ENCODE results near the gene OXER1. TPM values are rescaled to one million over a fixed set of nuclear protein-coding genes. Genes with fewer than 3 reads are reported as not detected.

The OXER1 gene
- total RNA-seq, 6 donors from 2014 or later, result 0.22 to 3.1 (median 1.3) TPM

GRCh38 chr2:42744545-42745082 is 19.3 kb downstream of the OXER1 start:
- ATAC-seq (ENCODE audit: low FRiP score in 2 of 2) (no peak), DNase-seq (no peak)
- WGBS, 2 donors, result 95 to 96% methylated on average over 3 of the region's 3 CpGs
- H3K4me1 ChIP-seq, result peaks cover 0 to 14% (median 2%) of the 10 kb centered on the region in 4 donors
- TF ChIP-seq EP300 (IDR thresholded peaks at IDR 0.05) (no peak), POLR2AphosphoS5 (IDR thresholded peaks at IDR 0.05) (no peak), POLR2A (IDR thresholded peaks at IDR 0.05) (no peak), CTCF (IDR thresholded peaks at IDR 0.05) (no peak)
- H3K36me3 ChIP-seq, result peaks cover 0 to 6% (median 0%) of the 10 kb centered on the region in 4 donors
- no peak overlapping the region for H3K4me3 ChIP-seq
- H3K9me3 ChIP-seq, result no peaks in the 10 kb centered on the region
- H3K27ac ChIP-seq, result no peak overlapping the region
- no peaks in the 10 kb centered on the region for H3K27me3 ChIP-seq

GRCh38 chr2:42743659-42743990 is 20.3 kb downstream of the OXER1 start:
- ATAC-seq (ENCODE audit: low FRiP score in 2 of 2), result no peak
- Histone ChIP-seq H3K4me3 (no peak overlapping the region), H3K9me3 (no peaks in the 10 kb centered on the region), H3K27me3 (no peaks in the 10 kb centered on the region), H3K4me1 (peaks cover 0 to 14% (median 2%) of the 10 kb centered on the region in 4 donors), H3K36me3 (peaks cover 0 to 6% (median 0%) of the 10 kb centered on the region in 4 donors), H3K27ac (no peak overlapping the region)
- no peak for TF ChIP-seq POLR2A (IDR thresholded peaks at IDR 0.05)
- no peak for TF ChIP-seq CTCF (IDR thresholded peaks at IDR 0.05)
- TF ChIP-seq EP300 (IDR thresholded peaks at IDR 0.05), result no peak
- TF ChIP-seq POLR2AphosphoS5 (IDR thresholded peaks at IDR 0.05), result no peak
- DNase-seq, result no peak
- WGBS, 2 donors, result 80 to 86% methylated on average over 1 of the region's 1 CpG

GRCh38 chr2:42742740-42743658 is 20.9 kb downstream of the OXER1 start:
- Histone ChIP-seq H3K4me1 (peaks cover 0 to 14% (median 2%) of the 10 kb centered on the region in 4 donors), H3K9me3 (no peaks in the 10 kb centered on the region), H3K27me3 (no peaks in the 10 kb centered on the region), H3K36me3 (peaks cover 0 to 6% (median 0%) of the 10 kb centered on the region in 4 donors), H3K4me3 (no peak overlapping the region), H3K27ac (no peak overlapping the region)
- DNase-seq (no peak), ATAC-seq (ENCODE audit: low FRiP score in 2 of 2) (no peak)
- TF ChIP-seq CTCF (IDR thresholded peaks at IDR 0.05) (no peak), POLR2A (IDR thresholded peaks at IDR 0.05) (no peak), POLR2AphosphoS5 (IDR thresholded peaks at IDR 0.05) (no peak), EP300 (IDR thresholded peaks at IDR 0.05) (no peak)
- WGBS, 2 donors, result 79% methylated on average over 2 of the region's 2 CpGs

GRCh38 chr2:42741140-42741539 is 22.8 kb downstream of the OXER1 start:
- Histone ChIP-seq H3K4me1 (peaks cover 0 to 6% (median 2%) of the 10 kb centered on the region in 4 donors), H3K27ac (peak overlapping the region in 1 of 4 donors; percentile 53), H3K9me3 (peaks cover 0 to 2% (median 0%) of the 10 kb centered on the region in 4 donors), H3K27me3 (no peaks in the 10 kb centered on the region), H3K36me3 (peaks cover 0 to 20% (median 6%) of the 10 kb centered on the region in 4 donors), H3K4me3 (no peak overlapping the region)
- WGBS, 2 donors, result 64 to 69% methylated on average over 3 of the region's 3 CpGs
- TF ChIP-seq EP300 (IDR thresholded peaks at IDR 0.05) (no peak), POLR2AphosphoS5 (IDR thresholded peaks at IDR 0.05) (no peak), POLR2A (IDR thresholded peaks at IDR 0.05) (no peak), CTCF (IDR thresholded peaks at IDR 0.05) (no peak)
- DNase-seq (no peak), ATAC-seq (ENCODE audit: low FRiP score in 2 of 2) (no peak)
